HG03064 (cell line): ENCODE data around the gene GPC6.

Experiments
- ATAC-seq: cut with Tn5 transposase; IDR thresholded peaks from one replicate; pipeline ENCODE4 v1.9.1; 2021; ENCODE audit warnings: low read depth; ENCODE audit not compliant: unreplicated experiment

The GPC6 gene

DNA sequence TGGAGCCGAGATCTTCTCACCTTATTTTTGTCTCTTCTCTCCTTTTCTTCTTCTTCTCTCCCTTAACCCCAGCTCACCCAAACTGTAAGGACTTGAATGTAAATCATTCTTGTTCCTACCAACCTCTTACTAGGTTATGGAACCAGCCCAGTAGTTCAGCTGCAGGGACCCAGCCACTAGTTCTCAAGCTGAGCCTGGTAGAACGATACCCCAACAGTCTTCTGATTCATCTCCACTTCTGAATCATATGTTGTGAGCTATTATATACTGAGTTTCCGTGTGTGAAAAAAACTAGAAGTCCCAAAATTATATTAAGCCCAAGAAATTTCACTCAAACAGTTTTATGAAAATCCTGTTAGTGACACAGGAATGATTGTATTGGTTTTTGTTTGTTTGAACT is 1185.1 kb downstream of the GPC6 start:
- ATAC-seq: no peak

- no peak for ATAC-seq
Measured at GRCh38 chr13:94412870-94413597, 1186.4 kb downstream of the GPC6 start.

DNA sequence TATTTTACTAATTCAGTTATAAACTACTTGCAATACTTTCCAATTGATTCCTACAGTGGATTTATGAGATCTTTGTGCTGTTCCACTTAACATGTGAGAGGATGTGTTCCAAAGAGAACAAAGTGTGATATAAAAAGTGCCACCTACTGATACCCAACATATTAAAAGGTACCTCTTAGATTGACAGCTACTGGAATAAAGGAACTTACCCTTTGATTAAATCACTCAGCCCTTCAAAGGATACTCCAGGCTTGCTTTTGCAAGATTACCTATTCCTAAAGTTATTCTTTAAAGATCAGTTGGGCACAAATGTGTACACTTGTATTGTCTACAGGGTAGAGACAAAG is 1187.0 kb downstream of the GPC6 start:
- ATAC-seq: no peak

- no peak for ATAC-seq
Measured at GRCh38 chr13:94414141-94414540, 1187.5 kb downstream of the GPC6 start.

DNA sequence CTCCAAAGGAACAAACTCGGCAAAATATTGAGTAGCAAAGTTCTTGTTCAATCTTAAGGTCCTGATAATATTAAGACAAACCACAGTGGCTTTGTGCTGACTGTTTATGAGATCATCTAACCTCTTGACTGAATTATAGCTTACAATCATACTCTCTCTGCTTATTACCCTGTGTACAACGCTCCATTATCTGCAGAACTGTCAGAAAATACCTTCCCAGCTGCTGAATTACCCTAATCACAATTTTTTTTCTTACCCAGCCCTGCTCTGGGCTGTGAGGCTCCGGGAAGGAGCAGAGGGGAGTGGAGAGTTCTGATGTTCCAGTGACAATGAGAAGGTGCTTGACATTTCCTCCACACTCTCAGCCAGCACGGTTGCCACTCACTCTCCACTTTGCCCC is 1188.1 kb downstream of the GPC6 start:
- no peak for ATAC-seq

DNA sequence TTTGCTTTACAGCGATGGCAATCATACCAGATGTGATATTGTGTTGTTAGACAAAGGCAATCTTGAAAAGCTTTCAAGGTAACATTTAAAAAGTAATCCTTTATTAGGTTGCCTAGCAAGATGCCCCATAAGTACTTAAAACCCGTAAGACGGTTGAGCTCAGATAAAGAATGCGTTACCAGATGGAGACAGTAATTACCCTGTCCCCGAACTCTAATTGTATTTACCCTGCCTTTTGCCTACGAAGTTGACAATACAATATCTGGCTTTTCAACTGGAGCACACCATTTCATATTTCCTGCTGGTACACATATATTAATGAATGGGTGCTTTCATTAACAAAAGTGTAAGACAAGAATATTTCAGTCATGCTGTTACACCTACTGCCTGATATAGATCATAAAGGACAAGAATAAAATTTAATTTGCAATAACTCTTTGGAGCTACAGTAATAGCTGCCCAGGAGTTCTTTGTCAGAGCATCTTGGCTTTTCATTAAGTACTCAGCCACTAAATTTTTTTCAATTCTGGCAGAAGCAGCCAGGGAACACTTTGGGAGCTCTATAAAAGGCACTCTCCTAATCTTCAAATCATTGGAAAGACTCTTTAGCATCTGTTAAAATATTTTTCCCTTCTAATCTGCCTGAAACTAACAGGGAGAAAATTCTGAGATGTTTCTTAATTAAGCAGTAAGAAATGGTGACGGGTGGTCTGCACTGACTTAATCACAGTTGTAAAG is 1189.1 kb downstream of the GPC6 start:
- ATAC-seq: no peak

GRCh38 chr13:94416454-94417080 is 1190.0 kb downstream of the GPC6 start:
- no peak for ATAC-seq

- no peak for ATAC-seq
Measured at GRCh38 chr13:94417294-94417693, 1190.7 kb downstream of the GPC6 start.

GRCh38 chr13:94419304-94419924 is 1192.8 kb downstream of the GPC6 start:
- ATAC-seq: no peak

- no peak for ATAC-seq
Measured at GRCh38 chr13:94419925-94420305, 1193.3 kb downstream of the GPC6 start.

- no peak for ATAC-seq
Measured at GRCh38 chr13:94427313-94427953, 1200.8 kb downstream of the GPC6 start.

GRCh38 chr13:94431574-94431973 is 1205.0 kb downstream of the GPC6 start:
- no peak for ATAC-seq

DNA sequence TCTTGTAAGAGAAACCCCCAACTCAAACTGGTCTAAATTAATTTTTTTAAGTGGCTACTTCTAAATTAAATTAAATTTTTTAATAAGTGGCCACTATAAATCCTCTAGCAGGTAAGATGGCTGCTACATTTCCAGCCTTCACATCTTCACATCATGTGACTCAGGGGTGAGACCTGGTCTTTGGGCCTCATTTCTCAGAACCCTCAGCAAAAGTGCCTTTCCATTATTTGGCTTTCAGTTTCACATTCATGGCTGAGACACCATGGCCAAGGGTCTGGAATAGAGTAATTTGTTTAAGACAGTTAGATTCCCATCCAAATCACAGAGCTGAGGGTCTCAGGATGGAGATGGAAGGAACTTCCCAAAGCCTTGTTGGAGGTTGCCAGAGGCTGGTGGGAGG is 1205.4 kb downstream of the GPC6 start:
- no peak for ATAC-seq

DNA sequence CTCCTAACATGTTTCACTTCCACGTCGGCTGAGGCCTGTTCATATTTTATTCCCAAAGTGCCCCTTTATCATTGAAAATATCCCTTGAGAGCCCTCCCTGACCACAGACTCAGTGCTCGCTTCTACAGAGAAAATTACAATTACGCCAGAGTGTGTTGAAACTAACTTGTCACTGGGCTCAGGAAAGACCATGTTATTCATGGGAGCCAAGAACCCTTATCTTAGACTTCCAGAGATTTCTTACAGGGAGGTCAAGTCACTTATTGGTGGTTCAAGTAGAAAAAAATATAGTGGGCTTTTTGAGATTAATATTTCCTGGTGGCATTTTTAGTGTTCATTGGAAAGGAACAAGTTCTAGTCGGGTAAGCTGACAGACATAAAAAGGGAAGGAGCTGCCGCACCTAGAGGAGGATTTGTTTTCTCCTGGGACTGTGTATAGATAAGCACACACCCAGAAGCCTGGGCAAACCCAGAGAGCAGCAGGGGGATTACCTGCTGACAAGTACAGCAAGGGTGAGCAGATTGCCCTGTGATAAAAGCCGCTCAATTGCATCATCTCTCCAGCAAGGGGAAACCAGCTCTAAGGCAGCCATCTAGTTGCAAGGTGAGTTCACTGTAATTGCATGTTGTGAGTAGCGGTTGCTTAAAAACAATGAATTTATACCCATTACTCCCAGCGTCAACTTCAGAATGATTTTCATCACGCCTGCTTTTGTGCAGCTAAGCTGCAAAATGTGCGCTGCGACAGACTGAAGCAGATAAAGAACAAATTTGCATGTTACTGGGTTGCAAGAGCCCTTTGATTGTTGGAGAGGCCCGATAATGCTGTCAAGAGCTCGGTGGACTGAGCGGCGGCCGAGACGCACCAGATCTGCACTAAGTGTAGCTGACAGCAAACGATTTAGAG is 1206.7 kb downstream of the GPC6 start:
- ATAC-seq: no peak

GRCh38 chr13:94435604-94436226 is 1209.1 kb downstream of the GPC6 start:
- ATAC-seq: no peak

- no peak for ATAC-seq
Measured at GRCh38 chr13:94444826-94445225, 1218.2 kb downstream of the GPC6 start.

DNA sequence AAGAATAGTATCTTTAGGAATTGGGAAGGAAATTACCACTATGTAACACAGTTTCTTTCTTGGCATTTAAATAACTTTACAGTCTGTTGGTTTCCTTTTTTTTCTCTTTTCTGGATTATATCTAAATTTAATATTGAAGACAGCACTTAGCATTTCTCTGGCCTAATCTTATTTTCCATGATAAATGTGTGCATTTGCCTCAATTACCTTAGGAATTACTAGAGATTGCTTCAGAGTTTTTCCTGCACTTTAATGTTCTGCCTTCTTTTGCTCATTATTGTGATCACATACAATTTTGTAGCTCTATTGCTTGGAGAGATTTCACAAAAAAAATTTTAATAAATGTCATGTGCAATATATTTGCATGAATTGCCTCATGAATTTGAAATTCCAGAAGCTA is 1227.7 kb downstream of the GPC6 start:
- ATAC-seq: no peak

DNA sequence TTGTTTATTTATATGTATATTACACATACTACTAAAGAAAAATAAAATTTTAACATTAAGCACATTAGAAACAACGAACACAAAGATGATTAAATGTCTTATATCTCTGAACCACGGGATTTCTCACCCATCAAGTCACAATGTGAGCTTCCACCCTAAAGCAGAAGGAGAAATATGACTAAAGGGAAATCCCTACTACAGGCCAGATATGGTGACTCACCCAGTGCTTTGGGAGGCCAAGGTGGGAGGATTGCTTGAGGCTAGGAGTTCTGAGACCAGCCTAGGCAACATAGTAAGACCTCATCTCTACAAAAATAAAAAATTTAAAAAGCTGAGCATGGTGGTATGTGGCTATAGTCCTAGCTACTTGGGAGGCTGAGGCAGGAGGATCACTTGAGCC is 1228.3 kb downstream of the GPC6 start:
- no peak for ATAC-seq

- no peak for ATAC-seq
Measured at GRCh38 chr13:94455414-94455813, 1228.8 kb downstream of the GPC6 start.
